NCI-H748 treated with DMSO at 0.1 percent for 48 hours (cell line): Measurements from ENCODE around the gene DISC1.
"Not testable (repeated sequence)": the region's sequence is repeated elsewhere in the genome, so short reads cannot be mapped to it uniquely, and the experiment has no call there.

Experiments
- DNase-seq: peaks from one replicate; lab custom pipeline; 2025; lab: John Stamatoyannopoulos, UW

DISC1 gene

DNA sequence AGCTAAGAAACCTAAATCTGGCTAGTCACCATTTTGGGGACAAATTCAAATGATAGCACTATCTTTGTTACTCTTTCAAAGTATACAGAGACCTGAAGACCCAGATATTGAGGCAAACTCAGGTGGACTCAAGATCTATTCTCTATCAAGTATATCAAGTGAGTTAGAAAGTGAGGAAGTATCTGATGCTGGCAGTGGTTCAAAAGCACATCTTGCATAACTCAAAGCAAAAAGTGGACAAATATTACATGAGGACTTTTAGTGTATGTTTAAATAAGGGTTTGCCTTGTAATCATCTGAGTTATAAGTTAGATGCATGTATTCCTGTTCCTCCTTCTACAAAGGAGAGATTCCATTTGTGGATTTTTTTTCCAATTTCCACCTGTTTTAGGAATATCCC lies 338.4 kb downstream of the DISC1 start:
- DNase-seq = no peak

DNA sequence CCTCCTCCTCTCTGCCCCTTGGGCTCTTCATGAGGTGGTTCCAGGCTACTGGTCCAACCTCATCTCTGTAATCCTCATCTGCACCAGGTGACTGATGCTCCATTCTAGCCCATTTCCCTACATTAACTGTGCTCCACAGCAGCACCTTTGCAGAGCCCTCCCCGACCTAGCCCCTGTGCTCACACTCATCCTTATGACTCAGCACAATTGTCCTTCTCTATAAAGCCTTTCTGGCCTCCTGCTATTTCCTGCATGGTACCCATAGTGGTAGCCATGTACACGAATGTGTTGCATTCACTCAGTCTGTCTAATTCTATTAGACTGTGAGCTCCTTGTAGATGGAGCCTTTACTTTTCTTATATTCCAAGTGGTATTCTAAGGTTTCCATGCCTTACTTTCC lies 339.0 kb downstream of the DISC1 start:
- DNase-seq = no peak

DNA sequence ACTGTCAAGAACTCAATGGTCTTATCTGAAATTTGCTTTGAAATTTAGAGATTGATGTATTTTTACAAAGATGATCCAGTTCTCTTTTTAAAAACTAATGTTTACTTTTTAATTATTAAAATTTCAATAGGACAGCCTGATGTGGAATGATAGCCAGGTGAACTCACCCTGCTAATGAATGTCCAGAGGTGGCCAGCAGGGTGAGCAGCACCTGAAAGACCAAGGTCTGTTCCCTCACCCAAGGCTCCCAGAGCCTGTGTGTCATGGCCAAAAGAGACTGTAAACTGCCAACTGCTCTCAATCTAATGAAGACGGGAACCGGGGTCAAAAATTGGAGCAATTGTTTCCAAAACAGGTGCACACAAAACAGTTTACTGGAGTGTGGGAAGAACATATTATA lies 340.4 kb downstream of the DISC1 start:
- no peak for DNase-seq

DNA sequence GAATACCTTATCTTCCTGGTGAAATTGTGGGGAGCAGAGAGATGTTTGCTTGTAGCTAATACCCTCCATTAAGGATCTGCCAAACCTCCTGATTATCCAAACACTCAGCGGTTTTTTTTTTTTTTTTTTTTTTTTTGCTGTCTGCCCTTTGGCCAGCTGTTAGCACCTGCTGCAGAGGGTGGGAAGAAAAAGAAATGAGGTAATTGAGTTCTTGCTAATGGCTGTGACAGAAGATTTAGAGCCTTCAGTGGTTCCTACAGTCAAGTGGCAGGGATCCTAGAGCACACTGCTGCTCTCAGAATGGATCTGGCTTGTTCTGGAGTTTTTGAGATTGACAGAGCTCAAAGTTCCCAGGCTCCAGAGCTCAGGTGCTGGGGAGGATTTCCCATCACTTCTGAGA lies 342.5 kb downstream of the DISC1 start:
- DNase-seq = no peak

DNA sequence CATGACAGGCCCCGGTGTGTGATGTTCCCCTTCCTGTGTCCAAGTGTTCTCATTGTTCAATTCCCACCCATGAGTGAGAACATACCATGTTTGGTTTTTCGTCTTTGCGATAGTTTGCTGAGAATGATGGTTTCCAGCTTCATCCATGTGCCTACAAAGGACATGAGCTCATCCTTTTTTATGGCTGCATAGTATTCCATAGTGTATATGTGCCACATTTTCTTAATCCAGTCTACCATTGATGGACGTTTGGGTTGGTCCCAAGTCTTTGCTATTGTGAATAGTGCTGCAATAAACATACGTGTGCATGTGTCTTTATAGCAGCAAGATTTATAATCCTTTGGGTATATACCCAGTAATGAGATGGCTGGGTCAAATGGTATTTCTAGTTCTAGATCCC lies 343.2 kb downstream of the DISC1 start:
- DNase-seq = not testable (repeated sequence)

DNA sequence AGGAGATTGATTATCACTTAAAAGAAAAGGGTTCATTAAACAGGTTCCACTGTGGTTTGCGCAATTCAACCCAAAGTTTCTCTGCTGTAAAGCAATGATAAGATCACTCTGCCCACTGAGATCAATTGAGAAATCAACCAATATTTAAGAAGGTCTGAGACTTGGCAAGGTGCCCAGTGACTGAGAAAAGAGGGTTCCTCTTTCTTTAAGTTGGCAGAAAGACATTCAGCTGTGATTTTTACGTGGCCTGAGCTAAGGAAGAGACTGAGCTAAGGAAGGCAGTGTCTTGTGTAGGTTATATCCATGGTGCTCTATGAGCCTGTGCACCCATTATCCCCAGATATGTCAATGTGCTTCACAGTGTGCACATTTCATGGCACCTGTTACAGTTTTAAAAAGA lies 344.1 kb downstream of the DISC1 start:
- no peak for DNase-seq

DNA sequence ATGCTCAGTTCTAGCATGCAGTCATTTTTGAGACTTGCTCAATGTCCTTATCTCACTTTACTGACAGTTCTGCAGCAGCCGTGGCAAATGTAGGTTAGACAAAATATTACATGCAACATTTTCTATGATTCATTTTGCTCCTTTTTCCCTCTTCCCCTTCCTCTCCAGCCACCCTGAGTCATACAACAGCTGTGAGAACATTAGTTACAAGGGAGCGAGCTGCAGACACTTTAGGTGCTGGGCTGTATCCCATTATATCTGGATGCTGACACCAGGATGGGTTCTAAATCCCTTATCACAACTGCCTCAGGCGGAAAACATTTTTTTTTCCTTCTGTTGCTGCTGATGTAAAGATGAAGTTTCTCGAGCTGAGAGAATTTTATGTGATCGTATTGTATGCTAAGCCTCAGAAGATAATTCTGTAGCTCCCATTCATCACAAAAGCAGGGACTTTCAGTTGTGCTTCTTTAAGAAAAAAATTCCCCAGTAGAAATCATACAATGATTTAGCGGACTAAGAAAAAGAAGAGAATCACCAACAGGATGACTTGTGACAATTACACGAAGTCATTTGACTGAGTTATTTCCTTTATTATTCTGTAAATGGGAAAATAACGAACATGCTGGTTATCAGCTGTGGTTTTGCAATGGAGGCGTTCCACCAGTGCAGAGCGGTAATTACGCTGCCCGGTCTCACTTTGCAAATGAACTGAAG lies 345.0 kb downstream of the DISC1 start:
- no peak for DNase-seq

DNA sequence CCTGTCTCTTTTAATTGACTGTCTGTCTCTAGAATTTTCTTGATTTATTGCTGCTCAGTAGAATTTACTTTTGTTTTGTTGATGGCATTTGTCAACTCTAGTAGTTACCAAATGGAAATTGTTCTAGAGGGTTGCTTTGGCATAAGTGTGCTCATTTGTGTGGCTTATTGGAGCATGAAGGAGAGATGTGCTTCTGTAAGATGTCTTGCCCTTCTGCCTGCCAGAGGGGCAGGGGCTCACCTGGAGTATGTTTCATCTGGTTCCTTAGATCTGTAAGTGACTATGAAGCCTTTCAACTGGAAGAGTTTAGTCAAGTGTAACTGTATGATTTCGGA lies 345.5 kb downstream of the DISC1 start:
- no peak for DNase-seq

DNA sequence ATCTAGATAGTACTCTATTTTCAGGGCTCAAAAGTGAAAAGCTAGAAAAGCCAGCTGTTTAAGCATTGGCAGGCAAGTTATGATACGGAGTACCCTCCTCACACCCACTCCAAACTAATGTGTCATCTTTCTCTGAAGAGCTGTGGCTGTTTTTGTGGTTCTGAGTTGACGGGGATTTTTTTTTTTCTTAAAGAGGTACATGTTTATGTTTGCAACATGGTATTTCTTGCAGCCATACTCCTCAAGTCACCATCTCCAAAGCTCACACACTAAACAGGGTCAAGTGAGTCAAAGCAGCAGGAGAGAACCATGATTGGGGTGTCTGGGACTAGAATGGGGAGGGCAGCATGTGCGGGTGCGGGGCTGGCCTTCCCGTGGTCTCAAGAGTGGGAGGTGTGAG lies 347.2 kb downstream of the DISC1 start:
- DNase-seq = no peak

DNA sequence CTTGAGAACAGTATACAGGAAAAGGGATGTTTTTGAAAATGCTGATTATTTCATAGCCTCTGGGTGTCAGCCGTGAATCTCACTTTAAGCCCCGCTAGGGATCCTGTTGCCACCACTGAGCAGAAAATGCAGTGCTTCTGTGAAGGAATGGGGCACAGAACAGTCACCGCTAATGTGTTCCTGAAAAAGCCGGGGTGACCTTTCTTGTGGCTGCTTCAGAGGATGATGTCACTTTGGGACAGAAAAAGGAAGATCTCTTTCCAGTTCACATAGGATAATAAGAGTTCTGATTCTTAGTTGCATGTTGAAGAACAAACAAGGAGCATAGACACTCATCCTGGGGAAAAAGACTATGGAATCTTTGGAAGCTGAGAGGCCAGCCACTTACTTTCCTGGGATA lies 349.6 kb downstream of the DISC1 start:
- no peak for DNase-seq

DNA sequence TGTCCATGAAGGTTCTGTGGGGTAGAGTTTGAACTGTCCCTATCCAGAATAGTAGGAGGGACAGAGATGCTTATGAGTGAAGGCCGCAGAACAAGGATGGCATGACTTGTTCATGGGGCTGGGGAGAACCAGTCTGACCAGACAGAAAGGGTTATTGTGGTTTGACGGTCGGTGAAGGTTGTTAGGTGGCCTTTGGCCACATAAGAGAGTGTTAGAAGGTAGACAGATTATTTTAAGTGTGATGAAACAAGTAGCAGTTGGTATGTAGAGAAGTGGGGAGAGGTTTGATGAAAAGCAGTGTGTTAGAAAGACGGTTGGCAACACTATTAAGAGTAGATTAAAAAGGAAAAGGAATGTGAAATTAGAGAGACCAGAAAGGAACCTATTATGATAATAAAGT lies 355.1 kb downstream of the DISC1 start:
- DNase-seq = no peak

DNA sequence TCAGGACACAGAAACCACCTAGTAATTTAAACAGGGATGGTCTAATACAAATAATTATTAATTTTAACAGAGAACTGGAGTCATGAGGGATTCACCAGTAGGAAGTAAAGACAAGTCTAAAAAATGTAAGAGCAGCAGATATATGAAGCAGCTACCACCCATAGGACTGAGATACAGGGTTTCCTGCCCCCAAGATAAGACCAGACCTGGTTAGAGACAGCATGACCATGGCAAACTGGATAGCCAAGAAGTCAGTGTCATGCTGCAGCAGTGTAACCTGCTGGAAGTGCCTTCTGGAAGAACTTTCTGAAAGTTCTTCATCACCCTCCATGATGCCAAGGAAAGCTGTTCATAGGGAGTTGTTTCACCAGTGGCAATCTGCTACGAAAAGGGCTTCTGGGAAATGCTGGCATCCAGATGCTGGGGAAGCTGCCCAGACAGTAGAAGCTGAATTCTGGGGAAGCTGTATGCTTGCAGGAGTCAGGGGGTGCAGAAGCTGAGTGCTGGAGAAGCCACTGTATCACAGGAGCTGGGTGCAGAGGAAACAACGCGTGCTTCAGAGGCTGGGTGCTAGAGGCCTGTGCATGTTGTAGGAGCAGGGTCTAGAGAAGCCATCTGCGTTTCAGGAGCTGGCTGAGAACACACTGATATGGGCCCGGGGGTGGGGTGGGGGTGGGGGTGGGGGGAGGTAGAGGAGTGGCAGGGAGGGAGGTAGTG lies 356.4 kb downstream of the DISC1 start:
- DNase-seq = no peak

DNA sequence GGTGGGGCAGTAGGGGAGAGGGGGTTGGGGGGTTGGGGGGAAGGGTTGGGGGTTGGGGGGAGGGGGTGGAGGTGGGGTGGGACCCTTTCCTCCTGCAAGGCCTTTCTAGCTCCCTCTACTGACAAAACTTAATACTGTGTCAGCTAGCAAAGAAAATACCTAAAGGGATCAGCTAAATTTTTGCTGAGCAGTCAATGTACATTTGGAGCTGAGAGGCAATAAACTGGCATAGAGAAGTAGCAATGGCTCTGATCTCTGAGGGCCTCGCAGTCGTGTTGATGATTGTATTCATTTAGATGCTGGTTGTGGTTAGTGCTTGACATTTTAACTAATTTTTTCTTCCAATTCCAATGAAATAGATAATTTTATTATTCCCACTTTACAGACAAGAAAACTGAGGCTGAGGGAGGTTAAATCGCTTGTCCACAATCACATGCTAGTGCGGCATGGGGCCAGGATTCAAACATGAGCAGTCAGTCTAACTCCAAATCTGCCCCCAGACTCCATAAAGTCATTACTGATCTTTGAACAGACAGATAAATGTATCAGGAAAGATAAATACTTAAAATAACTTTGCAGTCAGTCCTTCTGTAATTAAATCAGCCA lies 357.1 kb downstream of the DISC1 start:
- no peak for DNase-seq

DNA sequence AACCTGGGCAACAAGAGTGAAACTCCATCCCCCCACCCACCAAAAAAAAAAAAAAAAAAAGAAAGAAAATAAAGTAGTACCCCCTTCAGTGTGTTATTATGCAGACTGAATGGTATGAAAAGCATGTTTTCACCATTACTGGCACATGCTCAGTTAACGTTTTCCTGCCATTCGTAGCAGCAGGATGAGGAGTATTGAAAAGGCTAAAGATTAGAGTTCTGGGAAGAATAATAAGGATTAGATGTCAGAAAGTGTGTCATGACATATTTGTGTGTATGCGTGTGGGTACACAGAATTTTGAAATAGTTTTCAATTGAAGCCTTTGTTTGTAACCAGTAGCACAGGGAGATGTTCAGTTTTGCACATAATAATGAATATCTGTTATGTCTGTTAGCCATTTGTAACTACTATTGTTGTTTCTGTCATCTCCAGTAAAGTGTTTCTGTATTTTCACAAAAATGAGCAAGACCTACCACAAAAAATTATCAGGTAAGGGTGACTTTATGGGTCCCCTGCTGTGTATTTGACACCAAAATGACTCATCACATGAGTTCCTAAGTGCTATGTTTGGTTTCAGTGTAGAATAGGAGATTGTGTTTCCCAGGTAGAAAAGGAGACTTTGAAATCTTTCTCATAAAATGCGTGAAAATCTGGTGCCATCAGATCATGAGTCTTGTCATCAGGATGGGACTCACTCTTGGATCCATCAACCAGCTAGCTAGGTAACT lies 358.9 kb downstream of the DISC1 start:
- no peak for DNase-seq

DNA sequence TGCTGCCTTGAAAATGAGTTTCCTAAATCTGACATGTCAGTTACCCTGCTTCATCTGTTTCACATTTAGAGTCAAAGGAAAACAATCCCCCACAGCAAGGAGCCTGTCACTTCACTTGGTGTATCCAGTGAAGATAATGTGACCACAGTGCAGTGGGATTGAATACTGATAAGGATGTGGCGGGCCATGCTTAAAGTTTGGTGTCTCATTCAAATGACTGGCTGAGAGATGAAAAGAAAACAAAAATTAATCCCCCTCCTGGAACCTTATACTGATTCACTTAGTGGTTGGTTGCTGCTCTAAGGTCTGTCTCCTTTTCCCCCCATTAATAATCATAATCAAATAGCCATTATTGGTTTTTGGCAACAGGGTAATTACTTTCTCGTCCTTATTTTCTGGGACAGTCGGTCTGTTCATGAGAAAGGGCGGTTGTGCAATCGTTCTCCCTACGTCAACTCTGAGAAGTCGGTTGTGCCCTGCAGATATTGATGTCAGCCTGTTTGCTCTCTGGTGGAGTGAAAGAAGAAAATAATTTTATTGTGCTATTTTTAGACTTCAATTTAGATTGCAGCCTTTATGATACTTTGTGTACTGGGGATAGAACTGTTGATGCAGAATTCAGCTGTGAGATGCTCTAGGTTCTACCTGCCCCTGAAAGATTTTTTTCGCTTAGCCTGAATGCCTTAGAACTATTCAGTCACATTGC lies 360.2 kb downstream of the DISC1 start:
- DNase-seq = no peak

DNA sequence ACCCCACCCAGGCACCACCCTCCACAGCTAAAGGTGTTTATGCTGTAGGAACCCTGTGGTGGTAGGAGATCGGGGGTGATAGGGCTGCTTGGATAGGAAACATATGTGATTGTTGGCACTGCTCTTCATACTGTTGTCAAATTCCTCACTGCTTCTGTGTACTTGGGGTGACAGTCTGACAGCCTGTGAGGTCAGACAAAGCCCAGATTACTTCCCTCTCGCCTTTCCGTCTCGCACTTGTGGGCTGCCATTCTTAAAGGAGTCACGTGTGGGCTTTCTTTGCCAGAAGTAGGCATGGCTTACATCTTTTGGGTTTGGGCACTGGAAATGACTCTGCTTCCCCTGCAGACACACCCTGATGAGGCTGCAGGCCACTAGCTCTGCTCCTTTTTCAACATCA lies 363.8 kb downstream of the DISC1 start:
- no peak for DNase-seq

DNA sequence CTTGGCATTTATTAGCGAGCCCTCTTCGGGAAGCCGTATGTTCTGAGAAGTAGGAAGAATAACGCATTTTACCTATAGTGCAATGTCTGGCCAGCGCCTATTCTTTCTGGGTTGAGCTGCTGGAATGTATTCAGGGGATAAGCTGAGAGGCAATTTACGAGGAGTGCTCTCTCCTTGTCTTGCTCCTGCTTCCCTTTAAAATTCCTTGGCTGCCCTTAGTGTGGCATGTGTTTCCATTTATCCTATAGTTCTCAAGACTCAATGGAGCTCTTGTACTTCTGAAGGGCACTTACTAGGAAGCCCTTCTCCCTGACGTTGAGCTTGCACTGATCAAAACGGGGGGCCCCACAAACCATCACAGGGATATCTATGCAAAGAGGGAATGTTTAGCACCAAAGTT lies 364.6 kb downstream of the DISC1 start:
- DNase-seq = no peak

DNA sequence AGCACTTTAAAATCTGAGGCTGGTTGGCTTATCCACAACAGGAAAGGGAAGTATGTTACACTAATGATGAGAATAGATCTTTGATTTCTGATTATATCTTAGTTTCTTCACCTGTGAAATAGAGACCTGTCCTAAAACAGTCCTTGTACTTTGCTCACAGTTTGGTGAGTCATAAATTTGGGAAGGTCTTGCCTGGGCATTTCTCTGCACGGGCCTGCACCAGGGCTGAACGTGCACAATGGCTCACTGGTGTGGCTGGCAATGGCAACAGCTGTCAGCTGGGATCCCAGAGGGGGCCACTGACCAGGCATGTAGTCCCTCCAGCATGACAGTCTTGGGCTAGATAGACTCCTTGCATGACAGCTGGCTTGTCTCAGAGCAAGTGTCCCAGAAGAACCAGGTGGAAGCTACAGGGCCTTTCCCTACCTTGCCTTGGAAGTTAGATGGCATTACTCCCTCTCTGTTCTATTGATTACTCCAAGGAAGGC lies 367.4 kb downstream of the DISC1 start:
- DNase-seq = no peak

DNA sequence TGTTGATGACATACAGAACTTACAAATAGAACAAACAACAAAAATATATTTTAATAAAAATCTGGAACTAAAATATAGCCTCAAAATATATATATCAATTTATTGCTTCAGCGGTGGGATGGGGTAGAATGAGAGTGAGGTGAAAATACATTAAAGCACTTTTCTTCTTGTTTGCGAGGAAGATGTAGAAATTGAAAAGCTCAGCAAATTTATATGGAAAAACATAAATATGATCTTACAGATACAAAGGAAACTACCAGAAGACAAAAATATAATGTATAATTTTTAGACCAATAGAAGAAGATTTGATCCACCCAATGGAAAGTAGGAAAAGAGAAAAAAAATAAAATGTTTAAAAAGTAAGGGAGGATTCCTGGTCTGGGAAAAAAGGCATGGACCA lies 372.2 kb downstream of the DISC1 start:
- no peak for DNase-seq

DNA sequence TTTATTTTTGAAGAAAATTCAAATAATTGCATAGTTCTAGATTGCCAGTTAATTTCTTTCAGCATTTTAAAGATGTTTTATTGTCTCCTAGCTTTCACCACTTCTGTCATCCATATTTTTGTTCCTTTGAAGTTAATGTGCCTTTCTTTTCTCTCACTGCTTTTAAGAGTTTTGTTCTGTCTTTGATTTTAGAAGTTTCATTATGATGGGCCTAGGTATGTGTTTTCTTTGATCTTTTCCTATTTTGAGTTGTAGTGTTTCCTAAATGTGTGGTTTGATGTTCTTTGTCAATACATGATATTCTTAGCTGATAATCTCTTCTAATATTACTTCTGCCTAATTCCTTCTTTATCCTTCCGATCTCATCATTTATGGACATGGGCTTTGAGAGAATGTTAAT lies 378.7 kb downstream of the DISC1 start:
- DNase-seq = no peak

DNA sequence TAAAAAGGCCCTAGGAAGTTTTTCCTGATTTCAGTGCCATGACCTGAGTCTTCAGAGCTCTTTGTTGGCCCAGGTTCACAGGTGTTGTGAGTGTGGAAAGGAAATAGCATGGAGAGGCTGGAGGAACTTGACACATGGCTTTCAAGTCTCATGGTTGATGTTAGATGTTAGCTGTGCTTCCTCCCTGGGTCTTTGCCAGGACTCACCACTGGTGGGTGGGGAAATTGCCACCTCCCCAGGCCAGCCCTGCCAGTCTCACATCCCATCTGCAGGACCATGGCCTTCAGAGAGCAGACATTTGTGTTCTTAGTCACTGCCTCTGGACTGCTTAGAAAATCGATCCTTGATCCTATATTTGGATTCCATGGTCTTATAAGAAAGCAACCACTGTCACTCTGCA lies 383.2 kb downstream of the DISC1 start:
- DNase-seq = no peak

DNA sequence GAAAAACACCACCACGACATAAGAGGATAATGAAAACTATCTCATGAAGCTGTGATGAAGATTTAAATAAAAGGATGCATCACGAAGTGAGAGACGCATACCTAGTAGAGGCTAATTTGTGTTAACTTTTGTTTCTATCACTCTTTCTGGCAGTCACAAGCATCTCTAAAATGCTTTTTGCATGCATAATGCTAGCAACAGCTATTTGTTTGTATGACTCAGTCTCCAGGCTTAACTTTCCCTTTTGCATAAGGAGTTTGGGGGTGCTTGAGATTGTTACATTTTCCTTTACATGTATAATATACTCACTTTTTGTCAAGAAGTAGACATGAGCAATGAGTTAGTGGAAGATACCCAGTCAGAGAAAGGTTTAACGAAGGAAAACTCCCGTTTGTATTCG lies 385.4 kb downstream of the DISC1 start:
- DNase-seq = no peak
